GM19023 (cell line): ENCODE results near the gene EPS8L1.
"Not testable (repeated sequence)": the region's sequence is repeated elsewhere in the genome, so short reads cannot be mapped to it uniquely, and the experiment has no call there.

ENCODE experiments used
- ATAC-seq: cut with Tn5 transposase; IDR thresholded peaks from one replicate; pipeline ENCODE4 v1.9.1; 2021; ENCODE audit warnings: mild to moderate bottlenecking, moderate library complexity; ENCODE audit not compliant: unreplicated experiment

The EPS8L1 gene

GRCh38 chr19:55092423-55093318 is 17.0 kb downstream of the EPS8L1 start:
- no peak for ATAC-seq

GRCh38 chr19:55094456-55095259 is 19.0 kb downstream of the EPS8L1 start:
- ATAC-seq = no peak

- ATAC-seq = no peak
Measured at GRCh38 chr19:55095260-55096060, 19.8 kb downstream of the EPS8L1 start.

- no peak for ATAC-seq
Measured at GRCh38 chr19:55096061-55096701, 20.5 kb downstream of the EPS8L1 start.

GRCh38 chr19:55097864-55098715 is 22.4 kb downstream of the EPS8L1 start:
- no peak for ATAC-seq

GRCh38 chr19:55098716-55099556 is 23.3 kb downstream of the EPS8L1 start:
- ATAC-seq = no peak

- no peak for ATAC-seq
Measured at GRCh38 chr19:55099557-55100506, 24.2 kb downstream of the EPS8L1 start.

GRCh38 chr19:55101261-55101660 is 25.6 kb downstream of the EPS8L1 start:
- no peak for ATAC-seq

- no peak for ATAC-seq
Measured at GRCh38 chr19:55103190-55103589, 27.5 kb downstream of the EPS8L1 start.

GRCh38 chr19:55105237-55105636 is 29.6 kb downstream of the EPS8L1 start:
- ATAC-seq = no peak

- no peak for ATAC-seq
Measured at GRCh38 chr19:55106591-55106990, 30.9 kb downstream of the EPS8L1 start.

GRCh38 chr19:55107252-55107651 is 31.6 kb downstream of the EPS8L1 start:
- ATAC-seq = not testable (repeated sequence)

- no peak for ATAC-seq
Measured at GRCh38 chr19:55109527-55110291, 34.0 kb downstream of the EPS8L1 start.

- ATAC-seq = no peak
Measured at GRCh38 chr19:55111238-55111831, 35.7 kb downstream of the EPS8L1 start.

GRCh38 chr19:55112246-55112776 is 36.6 kb downstream of the EPS8L1 start:
- ATAC-seq = no peak
